Neural crest cell (in vitro differentiated cells): Measurements from ENCODE around the gene SLIT2. TPM values are rescaled to one million over a fixed set of nuclear protein-coding genes. Genes with fewer than 3 reads are reported as not detected.
A peak's percentile ranks its signal among the peaks of the same experiment; 100 is the strongest.

ENCODE experiments used
- DNase-seq: peaks from one replicate; pipeline ENCODE4 v3.0.0; 2021; ENCODE audit warnings: low read depth, mixed read lengths, low spot score
- H3K27ac Mint-ChIP-seq: one replicate; pipeline ENCODE4 v1.8.0; 2021; ENCODE audit warnings: mild to moderate bottlenecking, mixed read lengths; ENCODE audit not compliant: unreplicated experiment
- H3K27me3 Mint-ChIP-seq: 2 replicates; pipeline ENCODE4 v1.8.0; 2021; ENCODE audit warnings: low read depth, mild to moderate bottlenecking, mixed read lengths
- H3K36me3 Mint-ChIP-seq: 2 replicates; pipeline ENCODE4 v1.8.0; 2021; ENCODE audit warnings: low read depth, mild to moderate bottlenecking, mixed read lengths
- H3K4me1 Mint-ChIP-seq: 2 replicates; pipeline ENCODE4 v1.8.0; 2021; ENCODE audit warnings: mixed read lengths
- H3K4me3 Mint-ChIP-seq: one replicate; pipeline ENCODE4 v1.8.0; 2021; ENCODE audit warnings: mild to moderate bottlenecking, mixed read lengths
- H3K9me3 Mint-ChIP-seq: 2 replicates; pipeline ENCODE4 v1.8.0; 2021; ENCODE audit warnings: mixed read lengths
- total RNA-seq: library from RNA; stranded (reverse); gene quantifications from 2 replicates; pipeline ENCODE4 v1.2.1, GENCODE V29; 2021
- TF ChIP-seq, protein P1 (sequence below): fragments of 200-600 bp; sonication (generic); conservative IDR thresholded peaks from 2 replicates; pipeline ENCODE4 v1.5.0; 2021; ENCODE audit warnings: antibody characterized with exemption, mild to moderate bottlenecking

Gene SLIT2
- total RNA-seq, 1 donor from 2014 or later = 22.1 TPM

DNA sequence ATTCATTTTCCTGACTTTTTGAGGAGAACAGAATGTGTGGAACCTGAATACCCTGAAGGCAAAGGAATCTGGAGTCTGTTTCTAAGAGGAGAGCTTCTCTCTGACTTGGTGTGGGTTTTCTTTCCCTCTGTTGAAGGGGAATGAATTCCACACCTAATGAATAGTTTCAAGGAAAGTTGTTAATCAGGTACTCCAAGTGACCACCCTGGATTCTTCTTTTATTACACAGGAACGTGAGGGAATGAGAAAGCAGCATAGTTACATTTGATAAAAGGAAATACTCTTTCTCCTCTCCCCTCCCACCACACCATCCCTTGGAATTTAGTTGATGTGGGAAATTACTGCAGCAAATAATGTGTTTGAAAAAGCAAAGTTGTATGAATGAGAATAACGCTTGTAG lies 29.7 kb downstream of the SLIT2 start:
- no peaks in the 10 kb centered on the region for H3K36me3 Mint-ChIP-seq
- no peak overlapping the region for H3K4me3 Mint-ChIP-seq
- TF ChIP-seq, protein P1, sequence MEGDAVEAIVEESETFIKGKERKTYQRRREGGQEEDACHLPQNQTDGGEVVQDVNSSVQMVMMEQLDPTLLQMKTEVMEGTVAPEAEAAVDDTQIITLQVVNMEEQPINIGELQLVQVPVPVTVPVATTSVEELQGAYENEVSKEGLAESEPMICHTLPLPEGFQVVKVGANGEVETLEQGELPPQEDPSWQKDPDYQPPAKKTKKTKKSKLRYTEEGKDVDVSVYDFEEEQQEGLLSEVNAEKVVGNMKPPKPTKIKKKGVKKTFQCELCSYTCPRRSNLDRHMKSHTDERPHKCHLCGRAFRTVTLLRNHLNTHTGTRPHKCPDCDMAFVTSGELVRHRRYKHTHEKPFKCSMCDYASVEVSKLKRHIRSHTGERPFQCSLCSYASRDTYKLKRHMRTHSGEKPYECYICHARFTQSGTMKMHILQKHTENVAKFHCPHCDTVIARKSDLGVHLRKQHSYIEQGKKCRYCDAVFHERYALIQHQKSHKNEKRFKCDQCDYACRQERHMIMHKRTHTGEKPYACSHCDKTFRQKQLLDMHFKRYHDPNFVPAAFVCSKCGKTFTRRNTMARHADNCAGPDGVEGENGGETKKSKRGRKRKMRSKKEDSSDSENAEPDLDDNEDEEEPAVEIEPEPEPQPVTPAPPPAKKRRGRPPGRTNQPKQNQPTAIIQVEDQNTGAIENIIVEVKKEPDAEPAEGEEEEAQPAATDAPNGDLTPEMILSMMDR = no peak
- no peaks in the 10 kb centered on the region for H3K27me3 Mint-ChIP-seq
- no peak for DNase-seq
- peaks cover 27% of the 10 kb centered on the region for H3K4me1 Mint-ChIP-seq
- H3K27ac Mint-ChIP-seq = no peak overlapping the region
- no peaks in the 10 kb centered on the region for H3K9me3 Mint-ChIP-seq

DNA sequence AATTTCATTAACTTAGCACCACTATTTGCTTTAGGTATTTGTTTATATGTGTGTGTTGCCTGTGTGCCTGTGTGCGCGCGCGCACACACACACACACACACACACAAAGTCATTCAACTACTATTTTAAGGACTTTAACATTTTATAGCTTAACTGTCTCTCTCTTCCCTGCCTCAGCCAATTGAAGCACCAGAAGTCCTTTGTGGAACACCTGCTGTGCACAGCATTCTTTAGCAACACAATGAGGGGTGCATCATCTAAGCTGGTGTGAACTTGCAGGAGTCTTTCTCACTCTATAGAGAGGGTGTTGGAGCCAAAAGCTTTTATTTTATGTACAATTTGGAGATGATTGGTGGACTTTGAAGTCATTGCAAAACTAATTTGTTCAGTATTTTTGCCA lies 31.3 kb downstream of the SLIT2 start:
- H3K27me3 Mint-ChIP-seq = no peaks in the 10 kb centered on the region
- peak overlapping the region; percentile 4 for H3K4me3 Mint-ChIP-seq
- H3K27ac Mint-ChIP-seq = no peak overlapping the region
- DNase-seq = no peak
- peaks cover 20% of the 10 kb centered on the region for H3K4me1 Mint-ChIP-seq
- H3K9me3 Mint-ChIP-seq = no peaks in the 10 kb centered on the region
- TF ChIP-seq, protein P1 = no peak
- H3K36me3 Mint-ChIP-seq = no peaks in the 10 kb centered on the region

DNA sequence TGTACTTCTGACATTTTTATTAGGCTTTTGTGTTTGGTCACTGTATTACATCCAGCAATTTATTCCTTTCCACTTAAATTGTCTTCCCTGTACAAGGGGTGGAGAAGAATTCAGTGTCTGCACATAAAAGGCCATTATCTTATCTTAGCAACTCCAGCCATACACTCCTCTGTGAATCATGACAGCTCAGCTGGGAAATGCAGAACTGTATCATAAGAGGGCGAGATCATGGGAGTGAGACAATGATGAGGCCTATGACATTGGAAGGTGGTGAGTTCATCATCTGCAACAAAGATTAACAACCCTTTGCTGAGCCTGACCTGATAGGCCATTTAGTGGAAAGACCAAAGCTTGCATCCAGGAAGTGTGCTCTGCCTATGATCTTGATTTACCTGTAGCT lies 33.3 kb downstream of the SLIT2 start:
- DNase-seq = no peak
- no peak overlapping the region for H3K27ac Mint-ChIP-seq
- no peaks in the 10 kb centered on the region for H3K9me3 Mint-ChIP-seq
- H3K27me3 Mint-ChIP-seq = no peaks in the 10 kb centered on the region
- TF ChIP-seq, protein P1 = no peak
- no peak overlapping the region for H3K4me3 Mint-ChIP-seq
- H3K4me1 Mint-ChIP-seq = peaks cover 20% of the 10 kb centered on the region
- no peaks in the 10 kb centered on the region for H3K36me3 Mint-ChIP-seq

DNA sequence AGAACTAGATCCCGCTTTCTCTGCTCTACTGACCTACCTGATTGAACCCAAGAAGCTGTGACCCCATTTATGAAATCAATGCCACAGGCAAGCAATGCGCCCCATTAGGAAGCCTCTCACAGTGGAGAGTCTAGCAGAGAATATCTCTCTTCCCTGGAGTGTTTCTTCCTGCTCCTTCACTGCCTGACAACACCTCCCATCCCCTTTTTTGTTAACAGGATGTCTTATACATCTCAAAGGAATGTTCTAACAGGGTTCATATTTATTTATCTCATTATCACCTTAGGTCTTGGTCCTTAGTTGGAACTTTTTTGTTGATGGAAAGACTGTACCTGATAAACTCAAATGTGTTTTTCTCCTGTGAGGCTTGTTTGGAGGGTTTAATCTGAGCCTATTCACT lies 35.5 kb downstream of the SLIT2 start:
- H3K27ac Mint-ChIP-seq = peak overlapping the region; percentile 1
- H3K4me3 Mint-ChIP-seq = no peak overlapping the region
- H3K27me3 Mint-ChIP-seq = no peaks in the 10 kb centered on the region
- no peaks in the 10 kb centered on the region for H3K9me3 Mint-ChIP-seq
- TF ChIP-seq, protein P1 = no peak
- no peaks in the 10 kb centered on the region for H3K36me3 Mint-ChIP-seq
- H3K4me1 Mint-ChIP-seq = peaks cover 15% of the 10 kb centered on the region
- DNase-seq = no peak

DNA sequence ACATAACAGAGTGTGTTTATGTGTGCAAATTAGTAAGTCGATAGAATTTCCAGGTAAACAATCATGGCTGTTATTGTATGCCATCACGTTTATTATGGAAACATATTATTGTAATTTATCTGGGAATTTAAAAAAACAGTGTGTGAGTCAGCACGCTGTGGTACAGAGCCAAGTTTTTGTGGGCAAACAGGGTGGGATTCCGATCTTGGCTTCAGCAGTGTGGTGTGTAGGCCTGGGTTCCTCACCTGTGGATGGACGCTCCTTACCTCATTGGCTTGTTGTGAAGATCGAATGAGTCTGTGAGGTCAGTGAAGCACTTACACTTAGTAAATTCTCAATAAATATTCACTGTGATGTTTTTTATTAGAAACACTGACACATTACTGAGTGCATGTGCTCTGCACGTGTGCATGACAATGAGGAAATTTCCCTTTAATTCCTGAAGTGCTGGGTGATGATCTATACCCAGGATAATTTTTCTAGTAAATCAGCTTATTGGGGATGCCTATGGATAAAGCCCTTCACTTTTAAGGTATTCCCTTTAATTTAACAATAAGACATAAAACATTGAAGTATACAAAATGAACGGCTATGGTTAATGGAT lies 36.4 kb downstream of the SLIT2 start:
- H3K9me3 Mint-ChIP-seq = no peaks in the 10 kb centered on the region
- no peak for DNase-seq
- TF ChIP-seq, protein P1 = no peak
- no peaks in the 10 kb centered on the region for H3K36me3 Mint-ChIP-seq
- H3K27ac Mint-ChIP-seq = no peak overlapping the region
- H3K4me3 Mint-ChIP-seq = no peak overlapping the region
- no peaks in the 10 kb centered on the region for H3K27me3 Mint-ChIP-seq
- peaks cover 11% of the 10 kb centered on the region for H3K4me1 Mint-ChIP-seq
